ENCODE data around the gene AMPD3.

AMPD3 gene

GRCh38 chr11:10550503-10551289, 95.6 kb downstream of the AMPD3 start:
- DNase-seq (ENCODE audit: low spot score): no peak
- TF ChIP-seq CTCF (IDR thresholded peaks at IDR 0.05; ENCODE audit: extremely low read depth, missing control alignments): no peak

GRCh38 chr11:10551290-10551592, 96.2 kb downstream of the AMPD3 start:
- no peak for TF ChIP-seq CTCF (IDR thresholded peaks at IDR 0.05; ENCODE audit: extremely low read depth, missing control alignments)
- DNase-seq (ENCODE audit: low spot score): no peak

- no peak for DNase-seq (ENCODE audit: low spot score)
Measured at GRCh38 chr11:10551845-10552352, 96.8 kb downstream of the AMPD3 start.

GRCh38 chr11:10556590-10556989, 101.5 kb downstream of the AMPD3 start:
- no peak for DNase-seq (ENCODE audit: low spot score)

More at GRCh38 chr11:10551845-10552352, 96.8 kb downstream of the AMPD3 start:
- TF ChIP-seq CTCF (IDR thresholded peaks at IDR 0.05; ENCODE audit: extremely low read depth, missing control alignments): no peak

More at GRCh38 chr11:10556590-10556989, 101.5 kb downstream of the AMPD3 start:
- TF ChIP-seq CTCF (IDR thresholded peaks at IDR 0.05; ENCODE audit: extremely low read depth, missing control alignments): no peak

Data from GM20000 (cell line).